Measurements from ENCODE around the gene STMND1.

DNA sequence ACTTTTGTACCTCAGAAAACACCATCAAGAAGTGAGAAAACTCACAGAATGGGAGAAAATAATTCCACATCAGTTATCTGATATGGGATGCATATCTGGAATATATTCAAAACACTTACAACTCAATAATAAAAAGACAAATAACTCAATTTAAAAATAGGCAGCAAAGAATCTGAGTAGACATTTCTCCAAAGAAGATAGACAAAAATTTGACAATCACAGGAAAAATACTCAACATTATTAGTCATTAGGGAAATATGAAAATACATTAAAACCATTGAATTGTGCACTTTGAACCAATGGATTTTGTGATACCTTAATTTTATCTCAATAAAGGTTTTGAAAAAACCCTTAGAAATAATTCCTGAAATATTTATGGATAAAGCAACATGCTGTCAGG, 36.9 kb upstream of the STMND1 start:
- TF ChIP-seq POLR2AphosphoS5 (IDR thresholded peaks at IDR 0.05) = no peak
- no peak for TF ChIP-seq EZH2 (IDR thresholded peaks at IDR 0.05; ENCODE audit: borderline replicate concordance, insufficient read depth, low read length, poor library complexity, severe bottlenecking)
- TF ChIP-seq TAF1 (IDR thresholded peaks at IDR 0.05; ENCODE audit: low read depth) = no peak

All from neural cell (in vitro differentiated cells).